Breast epithelium (tissue), 4 donors: Measurements from ENCODE around the gene C1QC. TPM values are rescaled to one million over a fixed set of nuclear protein-coding genes. Genes with fewer than 3 reads are reported as not detected.
"Not testable (repeated sequence)": the region's sequence is repeated elsewhere in the genome, so short reads cannot be mapped to it uniquely, and the experiment has no call there.

Experiments
- DNase-seq, 2 donors: peaks; one replicate each; pipeline ENCODE4 v3.0.0-alpha.2; 2019; ENCODE audit warnings: low spot score in 2 of 2
- H3K27ac ChIP-seq, 2 donors: fragments of 200-600 bp; sonication (generic) in 1 of 2; one replicate each; pipeline ENCODE4 v1.5.1; 2016 to 2019; ENCODE audit warnings: mild to moderate bottlenecking in 1 of 2
- H3K27me3 ChIP-seq, 2 donors: fragments of 200-600 bp; sonication (generic) in 1 of 2; one replicate each; pipeline versions ENCODE4 v1.5.1 to v1.6.0; 2017 to 2019; ENCODE audit warnings: control low read depth in 1 of 2, mild to moderate bottlenecking in 1 of 2
- H3K36me3 ChIP-seq: fragments of 200-600 bp; one replicate; pipeline ENCODE4 v1.5.1; 2019
- H3K4me1 ChIP-seq, 2 donors: fragments of 200-600 bp; sonication (generic); one replicate each; pipeline ENCODE4 v1.5.1; 2016 to 2019; ENCODE audit warnings: control low read depth in 1 of 2
- H3K4me3 ChIP-seq, 3 donors: fragments of 200-600 bp; sonication (generic); 1 replicate in 2 of 3; 2 replicates in 1 of 3; pipeline ENCODE4 v1.5.1; 2016 to 2019; ENCODE audit warnings: mild to moderate bottlenecking in 3 of 3, moderate library complexity in 2 of 3
- H3K9me3 ChIP-seq, 2 donors: fragments of 200-600 bp; sonication (generic) in 1 of 2; one replicate each; pipeline ENCODE4 v1.5.1; 2016 to 2019; ENCODE audit warnings: control low read depth in 1 of 2
- CTCF ChIP-seq, 3 donors: fragments of 450-650 bp; IDR thresholded peaks; one replicate each; pipeline ENCODE4 v1.5.1; 2016 to 2017; ENCODE audit warnings: antibody characterized with exemption in 3 of 3, mild to moderate bottlenecking in 3 of 3, moderate library complexity in 3 of 3
- POLR2A ChIP-seq: fragments of 450-650 bp; IDR thresholded peaks from one replicate; pipeline ENCODE4 v1.6.1; 2016; ENCODE audit warnings: antibody characterized with exemption, mild to moderate bottlenecking, moderate library complexity
- POLR2AphosphoS5 ChIP-seq, 3 donors: sonication (generic); formaldehyde crosslinking; IDR thresholded peaks; one replicate each; pipeline ENCODE4 v1.6.1; 2017; ENCODE audit warnings: antibody characterized with exemption in 3 of 3
- intact Hi-C: fragments of 100-400 bp; cut with DNase I; formaldehyde crosslinking; loops from one replicate; pipeline ENCODE4 v1.15.1; 2023; ENCODE audit warnings: low total_unique reads
- total RNA-seq, 3 donors: library from RNA; depleted of rRNA; stranded (reverse); fragments of >200 nt; gene quantifications; one replicate each; pipeline ENCODE4 v1.1.0, GENCODE V29; 2016

C1QC gene
- total RNA-seq, 3 donors from 2014 or later, result 76.4 to 385 (median 113) TPM

GRCh38 chr1:22660716-22661241, 17.3 kb downstream of the C1QC start:
- Histone ChIP-seq H3K27ac (no peak overlapping the region), H3K36me3 (no peaks in the 10 kb centered on the region), H3K4me1 (no peaks in the 10 kb centered on the region), H3K9me3 (no peaks in the 10 kb centered on the region), H3K4me3 (no peak overlapping the region), H3K27me3 (peaks cover 0 to 3% of the 10 kb centered on the region in 2 donors)
- intact Hi-C loops, result no loop called here
- no peak for DNase-seq
- TF ChIP-seq POLR2AphosphoS5 (IDR thresholded peaks at IDR 0.05), result no peak

- no peak overlapping the region for H3K4me3 ChIP-seq
- TF ChIP-seq CTCF (IDR thresholded peaks at IDR 0.05), result no peak
- no peak for TF ChIP-seq POLR2AphosphoS5 (IDR thresholded peaks at IDR 0.05)
- TF ChIP-seq POLR2A, result no peak
- no peaks in the 10 kb centered on the region for H3K36me3 ChIP-seq
- no peaks in the 10 kb centered on the region for H3K9me3 ChIP-seq
- no peak overlapping the region for H3K27ac ChIP-seq
- no peak for DNase-seq
- intact Hi-C loops, result no loop called here
- peaks cover 0 to 2% of the 10 kb centered on the region in 2 donors for H3K27me3 ChIP-seq
- no peaks in the 10 kb centered on the region for H3K4me1 ChIP-seq
These were observed 18.4 kb downstream of the C1QC start for GRCh38 chr1:22661880-22662279.

GRCh38 chr1:22662318-22662717, 18.9 kb downstream of the C1QC start:
- no peaks in the 10 kb centered on the region for H3K27me3 ChIP-seq
- DNase-seq, result no peak

GRCh38 chr1:22662986-22663408, 19.6 kb downstream of the C1QC start:
- intact Hi-C loops, result no loop called here

More at GRCh38 chr1:22662318-22662717, 18.9 kb downstream of the C1QC start:
- H3K36me3 ChIP-seq, result no peaks in the 10 kb centered on the region
- no peaks in the 10 kb centered on the region for H3K9me3 ChIP-seq
- intact Hi-C loops, result no loop called here
- no peak overlapping the region for H3K4me3 ChIP-seq
- no peaks in the 10 kb centered on the region for H3K4me1 ChIP-seq
- TF ChIP-seq CTCF (IDR thresholded peaks at IDR 0.05), result no peak
- no peak for TF ChIP-seq POLR2A
- no peak for TF ChIP-seq POLR2AphosphoS5 (IDR thresholded peaks at IDR 0.05)
- H3K27ac ChIP-seq, result no peak overlapping the region

GRCh38 chr1:22665752-22666151, 22.3 kb downstream of the C1QC start:
- H3K36me3 ChIP-seq, result no peaks in the 10 kb centered on the region
- H3K4me3 ChIP-seq, result no peak overlapping the region
- no peak for TF ChIP-seq POLR2A
- peak in 1 of 3 donors; percentile 10 for TF ChIP-seq CTCF (IDR thresholded peaks at IDR 0.05)
- no peak for TF ChIP-seq POLR2AphosphoS5 (IDR thresholded peaks at IDR 0.05)
- no peak for DNase-seq
- no peaks in the 10 kb centered on the region for H3K4me1 ChIP-seq
- intact Hi-C loops, result no loop called here
- H3K27me3 ChIP-seq, result no peaks in the 10 kb centered on the region
- no peaks in the 10 kb centered on the region for H3K9me3 ChIP-seq
- H3K27ac ChIP-seq, result no peak overlapping the region

More at GRCh38 chr1:22662986-22663408, 19.6 kb downstream of the C1QC start:
- no peaks in the 10 kb centered on the region for H3K27me3 ChIP-seq
- no peaks in the 10 kb centered on the region for H3K4me1 ChIP-seq
- DNase-seq, result no peak
- H3K4me3 ChIP-seq, result no peak overlapping the region
- no peak for TF ChIP-seq POLR2AphosphoS5 (IDR thresholded peaks at IDR 0.05)
- TF ChIP-seq CTCF (IDR thresholded peaks at IDR 0.05), result no peak
- no peak for TF ChIP-seq POLR2A
- H3K36me3 ChIP-seq, result no peaks in the 10 kb centered on the region
- H3K27ac ChIP-seq, result no peak overlapping the region
- no peaks in the 10 kb centered on the region for H3K9me3 ChIP-seq

- DNase-seq, result no peak
- Histone ChIP-seq H3K27ac (no peak overlapping the region), H3K36me3 (no peaks in the 10 kb centered on the region), H3K4me3 (no peak overlapping the region), H3K9me3 (no peaks in the 10 kb centered on the region), H3K4me1 (no peaks in the 10 kb centered on the region), H3K27me3 (peaks cover 0 to 4% of the 10 kb centered on the region in 2 donors)
- intact Hi-C loops, result no loop called here
- no peak for TF ChIP-seq POLR2AphosphoS5 (IDR thresholded peaks at IDR 0.05)
- no peak for TF ChIP-seq CTCF (IDR thresholded peaks at IDR 0.05)
These were observed 23.0 kb downstream of the C1QC start for GRCh38 chr1:22666412-22666811.

GRCh38 chr1:22668840-22669239, 25.4 kb downstream of the C1QC start:
- intact Hi-C loops, H3K27ac ChIP-seq, H3K4me1 ChIP-seq, H3K4me3 ChIP-seq, H3K36me3 ChIP-seq, DNase-seq, H3K9me3 ChIP-seq: not testable (repeated sequence)
- H3K27me3 ChIP-seq, result peaks cover 0 to 20% of the 10 kb centered on the region in 2 donors
